Measurements from ENCODE around the gene KCNE4. TPM values are rescaled to one million over a fixed set of nuclear protein-coding genes. Genes with fewer than 3 reads are reported as not detected.

KCNE4 gene
- total and polyA plus RNA-seq, 4 donors, result 0.19 to 0.42 (median 0.31) TPM

- no peak for TF ChIP-seq EGR1 (IDR thresholded peaks at IDR 0.05; ENCODE audit: low read depth in 2 of 2)
- TF ChIP-seq HNF4G (IDR thresholded peaks at IDR 0.05), result no peak
These were observed 826 bp downstream of the KCNE4 start (continued) for GRCh38 chr2:223052548-223053483.

GRCh38 chr2:223053484-223054192, 1.6 kb downstream of the KCNE4 start:
- H3K4me1 ChIP-seq (ENCODE audit: control insufficient read depth in 4 of 4, insufficient read depth in 4 of 4, low read length in 3 of 4), result peaks cover 0 to 2% (median 0%) of the 10 kb centered on the region in 4 donors
- H3K4me3 ChIP-seq (ENCODE audit: low read depth in 1 of 3, low read length in 3 of 3), result no peak overlapping the region
- DNase-seq (ENCODE audit: low spot score), result no peak
- no peaks in the 10 kb centered on the region for H3K9me3 ChIP-seq (ENCODE audit: control insufficient read depth in 4 of 4, low read length in 3 of 4)
- no peak overlapping the region for H3K9ac ChIP-seq (ENCODE audit: low read depth in 1 of 2, low read length in 2 of 2)
- TF ChIP-seq TAF1 (conservative IDR thresholded peaks at IDR 0.05), result no peak
- TF ChIP-seq NR2F2 (IDR thresholded peaks at IDR 0.05), result peak; percentile 97
- TF ChIP-seq RXRA (IDR thresholded peaks at IDR 0.05), result peak in 1 of 2 donors; percentile 39
- TF ChIP-seq REST (IDR thresholded peaks at IDR 0.05), result peak; percentile 1
- H3K27ac ChIP-seq (ENCODE audit: low read depth in 1 of 2, low read length in 2 of 2), result peak overlapping the region; percentile 56 to 76
- H3K27me3 ChIP-seq (ENCODE audit: control insufficient read depth in 4 of 4, insufficient read depth in 4 of 4, low read length in 3 of 4), result peaks cover 0 to 3% (median 0%) of the 10 kb centered on the region in 4 donors
- H3K36me3 ChIP-seq (ENCODE audit: control insufficient read depth in 4 of 4, insufficient read depth in 3 of 4, low read depth in 1 of 4, low read length in 3 of 4), result no peaks in the 10 kb centered on the region
- WGBS, result 77% methylated on average over 14 of the region's 14 CpGs

- TF ChIP-seq HNF4G (IDR thresholded peaks at IDR 0.05) (no peak), GABPA (IDR thresholded peaks at IDR 0.05 in 1 of 2, conservative IDR thresholded peaks at IDR 0.05 in 1 of 2) (no peak), NR2F2 (IDR thresholded peaks at IDR 0.05) (peak; percentile 75)
- Histone ChIP-seq H3K4me1 (ENCODE audit: control insufficient read depth in 4 of 4, insufficient read depth in 4 of 4, low read length in 3 of 4) (peaks cover 0 to 2% (median 0%) of the 10 kb centered on the region in 4 donors), H3K27ac (ENCODE audit: low read depth in 1 of 2, low read length in 2 of 2) (peak overlapping the region; percentile 58 to 76), H3K27me3 (ENCODE audit: control insufficient read depth in 4 of 4, insufficient read depth in 4 of 4, low read length in 3 of 4) (peaks cover 0 to 3% (median 0%) of the 10 kb centered on the region in 4 donors), H3K9me3 (ENCODE audit: control insufficient read depth in 4 of 4, low read length in 3 of 4) (no peaks in the 10 kb centered on the region), H3K36me3 (ENCODE audit: control insufficient read depth in 4 of 4, insufficient read depth in 3 of 4, low read depth in 1 of 4, low read length in 3 of 4) (no peaks in the 10 kb centered on the region), H3K9ac (ENCODE audit: low read depth in 1 of 2, low read length in 2 of 2) (no peak overlapping the region), H3K4me3 (ENCODE audit: low read depth in 1 of 3, low read length in 3 of 3) (no peak overlapping the region)
- WGBS, result 67% methylated on average over 11 of the region's 11 CpGs
- no peak for DNase-seq (ENCODE audit: low spot score)
These were observed 2.3 kb downstream of the KCNE4 start for GRCh38 chr2:223054193-223054781.

- 53% methylated on average over 4 of the region's 4 CpGs for WGBS
These were observed 3.1 kb downstream of the KCNE4 start for GRCh38 chr2:223055140-223055539.

More at GRCh38 chr2:223055140-223055539, 3.1 kb downstream of the KCNE4 start:
- TF ChIP-seq TAF1 (conservative IDR thresholded peaks at IDR 0.05), result no peak
- peak; percentile 80 to 86 for TF ChIP-seq JUND (IDR thresholded peaks at IDR 0.05)
- Histone ChIP-seq H3K27me3 (ENCODE audit: control insufficient read depth in 4 of 4, insufficient read depth in 4 of 4, low read length in 3 of 4) (peaks cover 0 to 3% (median 0%) of the 10 kb centered on the region in 4 donors), H3K9ac (ENCODE audit: low read depth in 1 of 2, low read length in 2 of 2) (no peak overlapping the region), H3K4me1 (ENCODE audit: control insufficient read depth in 4 of 4, insufficient read depth in 4 of 4, low read length in 3 of 4) (peaks cover 0 to 2% (median 0%) of the 10 kb centered on the region in 4 donors), H3K36me3 (ENCODE audit: control insufficient read depth in 4 of 4, insufficient read depth in 3 of 4, low read depth in 1 of 4, low read length in 3 of 4) (no peaks in the 10 kb centered on the region), H3K27ac (ENCODE audit: low read depth in 1 of 2, low read length in 2 of 2) (no peak overlapping the region), H3K4me3 (ENCODE audit: low read depth in 1 of 3, low read length in 3 of 3) (no peak overlapping the region), H3K9me3 (ENCODE audit: control insufficient read depth in 4 of 4, low read length in 3 of 4) (no peaks in the 10 kb centered on the region)
- DNase-seq (ENCODE audit: low spot score), result no peak

Measured in liver (tissue), 9 donors.